SK-N-DZ (cell line): ENCODE measurements around the gene TPR. TPM values are rescaled to one million over a fixed set of nuclear protein-coding genes. Genes with fewer than 3 reads are reported as not detected.
"Not testable (repeated sequence)": the region's sequence is repeated elsewhere in the genome, so short reads cannot be mapped to it uniquely, and the experiment has no call there.

ENCODE experiments used
- DNase-seq: peaks from one replicate; pipeline ENCODE4 v3.0.0-alpha.2; 2015; ENCODE audit warnings: low spot score
- polyA plus RNA-seq, 2 experiments: library from polyadenylated mRNA; depleted of rRNA; stranded (reverse); fragments of >200 nt; gene quantifications; 2 replicates each; pipeline ENCODE4 v1.2.3, GENCODE V29; 2014

Gene TPR
- polyA plus RNA-seq (2014; cell fraction: cytosol; rRNA removed) = 39.6 and 46.6 TPM in 2 replicates
- 73.6 and 75.5 TPM in 2 replicates for polyA plus RNA-seq (2014; cell fraction: nucleus; rRNA removed)

- DNase-seq = peak; percentile 99
Observed at GRCh38 chr1:186375152-186375928, at the start of gene TPR, which contains the start of gene ODR4. TSS of gene TPR (minus strand) at chr1:186375253. CDS start at chr1:186375028, 225 bp downstream. TSS of gene ODR4 (plus strand) at chr1:186375838. CDS start at chr1:186379786, 3,948 bp downstream.

- no peak for DNase-seq
Observed at GRCh38 chr1:186424539-186424938, 49.5 kb upstream of the TPR start.

GRCh38 chr1:186421446-186421845 is 46.4 kb upstream of the TPR start:
- no peak for DNase-seq

GRCh38 chr1:186420923-186421322 is 45.9 kb upstream of the TPR start:
- DNase-seq = no peak

GRCh38 chr1:186420311-186420710 is 45.3 kb upstream of the TPR start:
- no peak for DNase-seq

- no peak for DNase-seq
Observed at GRCh38 chr1:186418503-186418902, 43.5 kb upstream of the TPR start.

- no peak for DNase-seq
Observed at GRCh38 chr1:186413319-186413718, 38.3 kb upstream of the TPR start.

GRCh38 chr1:186409091-186409490 is 34.0 kb upstream of the TPR start:
- no peak for DNase-seq

- DNase-seq = peak; percentile 29
Observed at GRCh38 chr1:186404454-186405051, 29.5 kb upstream of the TPR start.

- no peak for DNase-seq
Observed at GRCh38 chr1:186403632-186404031, 28.6 kb upstream of the TPR start.

- not testable (repeated sequence) for DNase-seq
Observed at GRCh38 chr1:186401446-186401845, 26.4 kb upstream of the TPR start.

GRCh38 chr1:186392711-186393110 is 17.7 kb upstream of the TPR start:
- DNase-seq = not testable (repeated sequence)

GRCh38 chr1:186391841-186392240 is 16.8 kb upstream of the TPR start:
- no peak for DNase-seq

GRCh38 chr1:186390925-186391324 is 15.9 kb upstream of the TPR start:
- DNase-seq = no peak

GRCh38 chr1:186386725-186387383 is 11.8 kb upstream of the TPR start:
- no peak for DNase-seq

- DNase-seq = no peak
Observed at GRCh38 chr1:186375929-186376319, 871 bp upstream of the TPR start.

- peak; percentile 48 for DNase-seq
Observed at GRCh38 chr1:186374303-186375151, 526 bp downstream of the TPR start.

GRCh38 chr1:186347837-186348691 is 27.0 kb downstream of the TPR start:
- DNase-seq = peak; percentile 60

- no peak for DNase-seq
Observed at GRCh38 chr1:186340772-186341171, 34.3 kb downstream of the TPR start.

- no peak for DNase-seq
Observed at GRCh38 chr1:186337554-186337953, 37.5 kb downstream of the TPR start.
